Femur (tissue), 1 donor: ENCODE results near the gene DENND4C.

Source experiments
- DNase-seq: peaks from one replicate; pipeline ENCODE4 v3.0.0-alpha.2; 2017

DENND4C gene

DNA sequence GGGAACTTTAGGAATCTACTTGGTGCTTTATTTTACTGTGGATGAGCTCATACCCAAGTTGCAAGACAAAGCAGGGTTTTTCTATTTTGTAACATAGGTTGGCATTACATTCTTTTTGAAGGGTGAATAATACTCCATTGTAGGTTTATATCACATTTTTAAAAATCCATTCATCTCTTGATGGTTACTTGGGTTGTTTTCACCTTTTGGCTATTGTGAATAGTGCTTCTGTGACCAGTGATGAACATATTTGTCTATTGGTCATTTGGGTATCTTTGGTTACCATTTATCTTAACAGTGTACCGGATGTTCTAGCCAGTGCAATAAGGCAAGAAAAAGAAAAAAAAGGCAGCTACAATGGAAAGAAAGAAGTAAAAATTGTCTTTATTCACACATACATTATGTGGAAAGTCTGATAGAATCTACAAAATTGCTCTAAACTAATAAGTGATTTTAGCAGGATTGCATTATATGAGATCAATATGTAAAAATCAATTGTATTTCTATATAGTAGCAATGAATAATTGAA is 40.0 kb downstream of the DENND4C start:
- no peak for DNase-seq

DNA sequence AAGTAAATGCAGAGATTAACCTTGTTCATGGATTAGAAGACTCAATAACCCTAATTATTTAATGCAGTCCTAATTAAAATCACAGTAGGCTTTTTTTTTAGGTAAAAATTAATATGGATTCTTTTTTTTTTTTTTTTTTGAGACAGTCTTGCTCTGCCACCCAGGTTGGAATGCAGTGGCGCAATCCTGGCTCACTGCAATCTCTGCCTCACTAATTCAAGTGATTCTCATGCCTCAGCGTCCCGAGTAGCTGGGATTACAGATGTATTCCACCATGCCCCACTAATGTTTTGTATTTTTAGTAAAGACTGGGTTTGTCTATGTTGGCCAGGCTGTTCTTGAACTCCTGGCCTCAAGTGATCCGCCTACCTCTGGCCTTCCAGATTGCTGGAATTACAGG is 40.6 kb downstream of the DENND4C start:
- no peak for DNase-seq

DNA sequence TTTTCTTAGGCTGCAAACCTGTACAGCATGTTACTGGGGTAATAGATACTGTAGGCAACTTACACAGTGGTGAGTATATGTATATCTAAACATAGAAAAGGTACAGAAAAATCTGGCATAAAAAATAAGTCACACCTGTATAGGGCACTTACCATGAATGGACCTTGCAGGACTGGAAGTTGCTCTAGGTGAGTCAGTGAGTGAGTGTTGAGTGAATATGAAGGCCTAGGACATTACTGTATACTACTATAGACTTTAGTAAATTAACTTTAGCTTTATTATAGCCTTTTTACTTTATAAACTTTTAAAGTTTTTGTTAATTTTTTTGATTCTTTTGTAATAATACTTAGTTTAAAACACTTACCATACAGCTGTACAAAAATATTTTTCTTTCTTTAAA is 51.3 kb downstream of the DENND4C start:
- no peak for DNase-seq

DNA sequence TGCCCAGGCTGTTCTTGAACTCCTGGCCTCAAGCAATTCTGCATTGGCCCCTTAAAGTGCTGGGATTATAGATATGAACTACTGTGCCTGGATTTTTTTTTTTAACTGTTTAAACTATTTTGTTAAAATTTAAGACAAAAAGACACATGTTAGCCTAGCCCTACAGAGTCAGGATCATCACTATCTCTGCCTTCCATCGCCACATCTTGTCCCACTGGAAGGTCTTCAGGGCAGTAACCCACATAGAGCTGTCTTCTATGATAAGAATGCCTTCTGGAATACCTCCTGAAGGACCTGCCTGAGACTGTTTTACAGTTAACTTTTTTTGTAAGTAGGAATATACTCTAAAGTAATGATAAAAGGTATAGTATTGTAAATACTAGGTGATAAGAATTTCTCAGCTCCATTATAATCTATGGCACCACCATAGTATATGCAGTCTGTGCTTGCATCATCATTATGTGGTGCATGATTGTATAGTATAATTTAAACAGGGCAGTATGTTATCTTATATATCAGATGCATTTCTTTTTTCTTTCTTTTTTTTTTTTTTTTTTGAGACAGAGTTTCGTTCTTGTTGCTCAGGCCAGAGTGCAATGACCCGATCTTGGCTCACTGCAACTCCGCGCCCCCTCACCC is 52.7 kb downstream of the DENND4C start:
- no peak for DNase-seq

DNA sequence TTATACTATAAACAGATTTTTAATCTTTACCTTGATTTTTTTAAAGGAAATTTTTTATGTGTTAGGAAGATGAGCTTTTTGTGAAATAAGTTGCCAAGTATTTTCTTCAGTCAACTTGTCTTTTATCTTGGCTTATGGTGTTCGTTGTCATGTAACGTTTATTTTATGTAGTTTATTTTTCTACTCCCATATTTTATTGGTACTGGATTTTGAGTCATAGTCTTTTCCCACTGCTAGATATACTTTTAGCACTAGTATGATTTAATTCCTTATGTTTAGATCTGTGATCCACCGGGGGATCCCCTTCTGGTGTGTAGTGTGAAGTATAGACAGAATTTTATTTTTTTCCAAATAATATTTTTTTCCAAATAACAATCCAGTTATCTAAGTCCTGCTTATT is 54.2 kb downstream of the DENND4C start:
- no peak for DNase-seq

DNA sequence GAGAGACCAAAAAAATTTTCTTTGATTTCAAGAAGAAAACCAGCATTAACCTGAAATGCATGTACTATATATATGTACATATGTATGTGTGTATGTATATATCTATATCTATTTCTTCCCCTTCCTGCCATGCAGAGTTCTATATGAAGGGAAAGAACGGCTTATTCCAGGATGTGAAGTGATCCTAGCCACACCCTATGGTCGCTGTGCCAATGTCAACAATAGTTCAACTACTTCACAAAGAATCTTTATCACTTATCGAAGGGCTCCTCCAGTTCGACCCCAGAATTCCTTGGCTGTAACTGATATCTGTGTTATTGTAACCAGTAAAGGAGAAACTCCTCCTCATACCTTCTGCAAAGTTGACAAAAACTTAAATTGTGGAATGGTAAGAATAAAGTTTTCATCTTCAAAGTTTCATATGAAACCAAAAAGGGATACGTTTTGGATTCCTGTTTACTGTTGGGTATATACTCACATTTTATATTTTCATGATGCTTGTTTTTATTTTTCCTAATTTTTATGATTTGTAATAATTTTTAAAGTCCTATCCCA is 56.2 kb downstream of the DENND4C start:
- DNase-seq: no peak

DNA sequence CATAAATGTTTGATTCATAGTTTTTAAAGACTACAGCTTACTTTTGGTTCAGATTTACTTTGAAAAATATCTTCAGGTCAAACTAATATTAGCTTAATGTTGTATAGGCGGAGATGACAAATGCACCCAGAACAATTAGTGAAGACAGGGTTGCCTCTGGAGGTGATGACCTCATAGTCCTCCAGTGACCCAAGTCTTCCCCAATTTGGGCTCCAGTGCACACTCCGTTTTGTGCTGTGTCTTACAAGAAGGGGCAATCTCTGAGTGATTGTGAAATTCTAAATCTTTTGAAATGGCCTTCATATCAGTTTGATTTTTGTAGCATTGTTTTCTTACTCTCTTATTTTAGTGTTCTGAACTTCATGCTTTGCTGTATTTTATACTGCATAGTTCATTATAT is 57.6 kb downstream of the DENND4C start:
- no peak for DNase-seq

DNA sequence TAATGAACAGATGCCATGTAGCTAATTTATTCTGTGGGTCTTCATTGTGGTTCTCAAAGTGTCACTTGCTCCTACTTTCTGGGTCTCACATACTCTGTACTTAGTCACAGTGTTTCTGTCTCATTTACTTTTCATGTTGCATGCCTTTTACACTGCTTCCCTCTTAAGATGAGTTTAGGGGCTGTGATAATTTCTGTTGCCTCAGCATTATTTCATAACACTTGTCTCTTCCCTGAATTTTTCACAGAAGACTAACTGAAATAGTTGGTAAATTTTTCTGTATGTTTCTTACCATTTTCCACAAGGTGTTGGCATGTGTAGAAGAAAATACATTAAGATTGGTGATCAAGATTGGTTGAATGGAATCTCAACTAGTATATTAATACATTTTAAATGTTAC is 59.6 kb downstream of the DENND4C start:
- DNase-seq: no peak

DNA sequence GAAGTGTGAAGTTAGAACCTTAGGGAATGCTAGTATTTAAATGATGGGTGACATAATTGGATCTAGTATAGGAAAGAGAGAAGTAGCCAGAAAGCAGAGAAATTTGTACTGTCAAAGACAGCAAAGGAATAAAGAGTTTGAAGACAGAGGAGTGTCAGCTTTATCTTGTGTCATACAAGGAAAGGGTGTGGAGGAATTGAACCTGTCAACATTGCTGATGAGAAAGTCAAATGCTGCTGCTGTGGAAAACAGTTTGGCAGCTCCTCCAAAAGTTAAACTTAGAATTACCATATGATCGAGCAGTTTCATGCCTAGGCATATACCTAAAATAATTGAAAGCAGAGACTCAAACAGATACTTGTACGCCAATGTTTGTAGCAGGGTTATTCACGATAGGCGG is 63.7 kb downstream of the DENND4C start:
- DNase-seq: no peak

DNA sequence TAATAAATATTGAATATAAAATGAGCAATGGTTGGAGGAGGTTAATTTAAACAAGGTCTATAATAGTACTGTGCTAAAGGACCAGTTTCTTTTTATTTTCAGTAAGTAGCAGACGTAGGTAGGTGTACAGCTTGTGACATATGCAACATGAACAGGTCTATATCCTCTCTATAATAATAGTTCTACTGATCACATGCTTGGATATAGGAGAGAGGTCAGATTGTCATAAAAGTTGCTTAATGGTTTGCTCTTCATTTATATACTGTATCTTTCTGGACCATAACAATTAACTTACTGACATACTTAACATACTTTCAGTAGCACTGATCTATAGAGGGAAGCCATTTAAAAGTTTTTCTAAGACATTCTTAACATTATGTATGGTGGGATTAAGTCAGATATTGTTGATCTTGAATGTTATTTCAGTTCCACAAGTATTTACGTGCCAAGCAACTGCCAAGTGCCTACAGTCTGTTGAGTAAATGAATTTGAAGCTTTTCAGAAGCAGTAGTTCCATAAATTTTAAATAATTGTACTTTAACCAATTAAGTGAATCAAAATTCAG is 68.0 kb downstream of the DENND4C start:
- DNase-seq: no peak

DNA sequence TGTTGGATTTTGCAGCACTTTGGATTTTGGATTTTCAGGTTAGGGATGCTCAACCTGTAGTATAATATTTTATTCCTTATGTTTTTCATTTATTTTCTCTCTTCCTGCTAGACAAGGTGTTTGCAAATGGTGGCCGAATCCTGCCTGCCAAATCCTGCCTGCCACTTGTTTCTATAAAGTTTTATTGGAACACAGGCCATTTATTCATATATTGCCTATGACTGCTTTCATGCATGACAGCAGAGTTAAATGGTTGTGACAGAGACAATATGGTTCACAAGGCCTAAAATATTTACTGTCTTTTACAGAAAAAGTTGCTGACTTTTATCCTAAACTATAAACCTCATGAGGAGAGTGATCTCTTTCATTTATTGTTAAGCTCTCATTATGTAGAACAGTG is 72.7 kb downstream of the DENND4C start:
- DNase-seq: no peak

DNA sequence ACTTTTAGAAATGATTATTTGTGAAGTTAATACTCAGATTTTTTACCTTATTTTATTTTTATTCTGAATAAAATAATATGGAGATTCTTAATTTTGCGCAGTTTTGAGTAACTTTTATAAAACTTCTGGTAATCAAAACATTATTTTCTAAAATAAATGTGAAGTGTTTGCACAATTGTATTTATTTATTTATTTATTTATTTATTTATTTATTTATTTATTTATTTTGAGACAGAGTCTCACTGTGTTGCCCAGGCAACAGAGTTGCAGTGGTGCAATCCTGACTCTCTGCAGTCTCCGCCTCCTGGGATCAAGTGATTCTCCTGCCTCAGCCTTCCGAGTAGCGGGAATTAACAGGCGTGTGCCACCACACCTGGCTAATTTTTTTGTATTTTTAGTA is 76.1 kb downstream of the DENND4C start:
- DNase-seq: no peak

DNA sequence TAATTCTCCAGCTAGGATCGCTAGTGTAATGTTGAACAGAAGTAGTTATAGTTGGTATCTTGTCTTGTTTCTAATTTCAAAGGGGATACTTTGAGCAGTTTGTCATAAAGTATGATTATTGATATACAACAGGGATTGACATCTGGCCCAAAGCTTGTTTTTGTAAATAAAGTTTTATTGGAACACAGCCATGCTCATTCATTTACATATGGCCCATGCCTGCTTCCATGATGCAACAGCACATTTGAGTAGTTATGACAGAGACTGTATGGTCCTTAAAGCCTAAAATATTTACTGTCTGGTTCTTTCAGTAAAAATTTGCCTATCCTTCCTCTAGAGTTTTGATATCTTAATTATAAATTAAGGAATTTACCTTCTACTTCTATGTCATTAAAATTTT is 79.8 kb downstream of the DENND4C start:
- DNase-seq: no peak

DNA sequence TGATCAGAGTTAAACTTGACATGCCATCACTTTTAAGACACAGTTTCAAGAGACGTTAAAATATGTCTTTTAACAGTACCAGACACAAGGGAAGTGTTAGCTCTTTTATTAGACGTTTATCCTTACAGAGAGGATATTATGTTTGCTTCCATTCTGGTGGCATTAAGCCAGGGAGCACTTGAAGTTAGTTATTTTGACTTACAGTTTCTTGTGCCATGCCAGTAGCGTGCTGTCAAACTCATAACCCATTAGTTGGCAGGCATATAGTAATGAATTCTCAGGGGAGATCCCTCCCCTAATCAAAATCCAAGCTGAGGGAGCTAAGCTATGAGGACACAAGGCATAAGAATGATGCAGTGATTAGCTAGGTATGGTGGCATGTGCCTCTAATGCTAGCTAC is 83.1 kb downstream of the DENND4C start:
- DNase-seq: no peak

DNA sequence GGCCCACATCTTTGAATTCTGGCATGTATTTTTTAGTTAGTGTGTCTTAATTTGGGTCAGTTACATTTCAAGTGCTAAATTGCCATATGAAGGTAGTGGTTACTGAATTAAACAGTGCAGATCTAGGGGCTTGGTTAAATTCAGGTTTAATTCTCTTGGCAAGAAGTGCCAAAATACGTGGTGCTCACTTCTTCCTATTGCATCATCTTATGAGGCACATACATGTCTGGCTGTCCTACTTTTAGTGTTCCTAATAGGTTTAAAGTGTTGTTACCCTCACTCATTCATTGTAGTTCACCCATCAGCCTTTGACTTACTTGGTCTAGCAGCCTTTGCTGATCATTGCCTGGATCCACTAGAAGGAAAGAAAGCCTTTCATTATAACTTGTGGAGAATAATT is 90.0 kb downstream of the DENND4C start:
- DNase-seq: no peak

DNA sequence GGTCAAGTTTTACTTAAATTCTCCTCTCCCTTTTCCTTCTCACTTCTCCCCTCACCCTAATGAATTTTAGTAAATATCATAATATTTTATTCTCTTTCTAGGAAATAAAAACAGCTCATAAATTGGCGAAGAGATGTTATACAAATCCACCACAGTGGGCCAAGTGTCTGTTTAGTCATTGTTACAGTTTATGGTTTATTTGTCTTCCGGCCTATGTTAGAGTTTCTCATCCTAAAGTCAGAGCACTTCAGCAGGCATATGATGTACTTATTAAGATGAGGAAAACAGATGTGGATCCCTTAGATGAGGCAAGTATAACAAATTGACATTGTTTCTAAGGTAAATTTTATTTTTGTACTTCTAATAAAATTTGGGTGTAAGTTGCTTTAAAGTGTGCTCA is 101.4 kb downstream of the DENND4C start:
- no peak for DNase-seq

DNA sequence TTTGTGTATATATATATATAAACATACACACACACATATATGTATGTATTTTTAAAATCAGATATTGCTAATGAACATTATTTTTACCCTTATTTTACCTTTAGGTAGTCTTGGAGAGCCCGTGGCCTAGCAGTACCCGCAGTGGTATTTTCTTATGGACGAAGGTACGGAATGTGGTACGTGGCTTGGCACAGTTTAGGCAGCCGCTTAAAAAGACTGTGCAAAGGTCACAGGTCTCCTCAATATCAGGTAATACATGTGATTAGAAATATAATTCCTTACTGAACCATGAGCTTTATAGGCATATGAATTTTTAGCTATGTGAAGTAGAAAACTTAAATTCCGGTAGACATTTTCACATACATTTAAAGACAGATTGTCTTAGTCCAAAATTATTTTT is 105.7 kb downstream of the DENND4C start:
- DNase-seq: no peak

DNA sequence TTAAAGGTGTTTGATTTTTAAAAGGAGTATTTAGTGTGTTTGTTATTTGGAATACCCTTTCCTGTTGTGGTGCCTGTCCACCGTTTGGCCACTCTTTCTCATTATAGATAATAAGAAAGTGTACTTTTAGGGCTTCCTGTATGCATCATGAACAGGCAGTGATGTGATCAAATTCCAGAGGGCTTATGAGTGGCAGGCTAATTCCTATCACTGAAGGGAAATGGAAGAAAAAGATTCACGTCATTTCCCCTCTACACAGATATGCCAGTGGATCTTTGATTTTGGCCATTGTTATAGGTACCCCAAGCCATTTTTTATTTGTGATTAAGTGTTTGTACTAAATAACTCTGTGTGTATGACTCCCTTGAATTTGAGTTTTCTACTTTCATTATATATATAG is 112.5 kb downstream of the DENND4C start:
- DNase-seq: no peak

DNA sequence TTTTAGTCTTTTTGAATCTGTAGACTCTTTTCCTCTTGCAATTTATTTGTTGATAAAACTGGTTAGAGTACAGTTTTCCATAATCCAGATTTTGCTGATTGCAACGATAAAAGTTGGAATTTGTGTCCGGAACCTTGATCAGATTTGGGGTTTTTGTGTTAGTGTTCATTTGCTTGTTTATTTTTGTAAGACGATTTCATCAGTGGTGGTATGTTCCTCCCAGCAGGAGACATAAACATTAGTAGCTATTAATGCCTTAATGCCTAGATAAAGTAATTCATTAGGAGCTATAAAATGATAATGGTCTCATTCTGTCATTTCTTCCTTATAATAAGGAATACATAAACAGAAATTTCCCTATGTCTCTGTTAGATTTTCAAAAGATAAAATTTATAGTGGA is 128.2 kb downstream of the DENND4C start:
- DNase-seq: no peak

DNA sequence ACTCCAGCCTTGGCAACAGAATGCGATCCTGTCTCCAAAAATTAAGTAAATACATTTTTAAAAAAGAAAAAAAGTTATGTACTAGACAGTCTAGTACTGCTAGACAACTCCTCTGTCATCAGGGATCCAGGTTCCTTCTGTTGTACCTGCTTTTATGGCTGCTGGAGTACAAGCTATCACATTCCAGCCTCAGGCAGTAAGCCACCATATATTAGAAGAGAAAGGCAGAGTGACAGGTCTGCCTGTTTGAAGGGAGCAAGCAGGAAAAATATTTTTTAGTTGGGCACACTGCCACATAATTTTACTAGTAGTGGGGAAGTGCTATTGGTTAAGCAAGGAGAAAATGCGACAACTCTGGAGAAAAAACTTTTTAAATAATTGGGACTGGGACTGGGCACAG is 138.6 kb downstream of the DENND4C start:
- DNase-seq: no peak

DNA sequence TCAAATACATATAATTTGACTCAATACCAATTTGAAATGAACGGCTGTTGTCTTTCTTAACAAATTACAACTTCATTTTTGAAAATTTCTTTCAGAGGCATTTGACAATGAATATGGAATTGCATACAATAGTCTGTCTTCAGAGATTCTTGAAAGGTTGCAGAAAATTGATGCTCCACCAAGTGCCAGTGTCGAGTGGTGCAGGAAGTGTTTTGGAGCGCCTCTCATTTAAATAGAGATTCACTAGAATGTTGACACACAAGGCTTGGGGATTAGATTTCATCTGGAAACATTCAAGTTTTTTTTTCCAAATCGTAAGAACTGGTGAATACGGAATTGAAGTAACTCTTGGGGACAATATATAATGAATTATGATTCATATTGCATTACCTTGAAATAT is 141.4 kb downstream of the DENND4C start:
- DNase-seq: no peak

DNA sequence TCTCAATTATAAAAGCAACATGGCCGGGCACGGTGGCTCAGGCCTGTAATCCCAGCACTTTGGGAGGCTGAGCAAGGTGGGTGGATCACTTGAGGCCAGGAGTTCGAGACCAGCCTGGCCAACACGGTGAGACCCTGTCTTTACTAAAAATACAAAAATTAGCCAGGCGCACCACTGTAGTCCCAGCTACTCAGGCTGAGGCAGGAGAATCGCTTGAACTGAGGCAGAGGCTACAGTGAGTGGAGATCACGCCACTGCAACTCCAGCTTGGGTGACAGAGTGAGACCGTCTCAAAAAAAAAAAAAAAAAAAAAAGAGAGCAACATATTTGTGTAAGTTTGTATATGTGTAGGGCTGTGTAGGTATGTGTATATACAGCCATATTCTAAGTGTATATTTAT is 142.1 kb downstream of the DENND4C start:
- DNase-seq: no peak

DNA sequence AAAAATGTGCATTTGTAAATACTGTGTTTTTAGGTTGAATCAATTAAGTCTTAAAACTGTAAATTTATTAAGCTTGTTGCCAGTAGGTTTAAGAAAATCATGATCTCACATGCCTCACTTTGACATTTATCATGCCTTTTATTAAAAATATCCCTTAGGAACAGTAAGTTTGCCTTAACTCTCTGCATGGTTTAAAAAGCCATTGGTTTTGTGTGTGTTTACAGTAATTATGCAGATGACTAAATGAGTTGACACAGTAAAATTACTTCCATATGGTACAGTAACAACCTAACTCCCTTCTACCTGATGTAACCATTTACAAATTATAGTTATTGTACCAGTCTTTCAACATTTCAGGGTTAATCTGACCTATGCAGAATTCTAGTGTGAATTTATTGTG is 143.0 kb downstream of the DENND4C start:
- DNase-seq: no peak

DNA sequence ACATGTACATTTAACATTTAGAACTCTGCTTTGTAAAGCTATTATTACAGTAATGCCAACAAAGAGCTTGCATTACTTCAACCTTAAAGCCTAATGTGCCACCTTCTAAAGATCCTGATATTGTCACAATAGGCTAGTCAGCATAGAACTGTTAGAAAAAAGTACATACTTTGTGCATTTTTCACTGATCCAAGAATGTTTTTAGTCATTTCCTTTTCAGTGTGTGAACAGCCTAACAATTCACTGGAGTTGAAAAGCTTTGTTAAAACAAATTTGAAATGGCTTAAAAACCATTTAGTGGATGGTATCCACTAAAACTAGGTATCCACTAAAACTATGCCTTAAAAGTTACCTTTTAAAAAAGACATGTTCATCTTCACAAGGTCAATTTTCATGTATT is 145.0 kb downstream of the DENND4C start:
- DNase-seq: no peak

DNA sequence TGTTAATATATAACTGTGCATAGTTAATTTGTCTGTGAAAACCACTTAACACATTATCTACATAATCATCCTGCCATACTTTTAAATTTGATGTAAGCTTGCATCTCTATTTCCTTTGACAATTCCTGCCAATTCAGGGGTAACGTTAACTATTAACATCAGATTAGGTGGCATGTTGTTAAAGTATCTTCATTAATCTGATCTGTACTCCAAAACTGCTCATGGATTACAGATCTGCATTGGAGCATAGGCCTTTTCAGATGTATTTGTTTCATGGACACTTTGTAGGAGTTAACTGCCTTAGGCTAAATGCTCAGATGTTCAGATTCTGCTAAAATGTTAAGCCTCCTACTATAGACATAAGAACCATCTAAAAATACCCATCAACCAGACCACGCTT is 146.4 kb downstream of the DENND4C start:
- no peak for DNase-seq
